ENCODE measurements around the gene GRK4. TPM values are rescaled to one million over a fixed set of nuclear protein-coding genes. Genes with fewer than 3 reads are reported as not detected.

The GRK4 gene
- total RNA-seq, 1 donor from 2014 or later = 10.5 TPM

- DNase-seq (ENCODE audit: extremely low spot score, unreplicated experiment) = no peak
- TF ChIP-seq CTCF (IDR thresholded peaks at IDR 0.05) = no peak
- H3K9me3 Mint-ChIP-seq (ENCODE audit: unreplicated experiment) = no peaks in the 10 kb centered on the region
- H3K4me1 Mint-ChIP-seq (ENCODE audit: unreplicated experiment) = peaks cover 8% of the 10 kb centered on the region
- no peak overlapping the region for H3K27ac Mint-ChIP-seq (ENCODE audit: unreplicated experiment)
- no peaks in the 10 kb centered on the region for H3K36me3 Mint-ChIP-seq (ENCODE audit: unreplicated experiment)
- peaks cover 17% of the 10 kb centered on the region for H3K27me3 Mint-ChIP-seq (ENCODE audit: unreplicated experiment)
- H3K4me3 Mint-ChIP-seq (ENCODE audit: unreplicated experiment) = no peak overlapping the region
Observed at GRCh38 chr4:3039706-3040366, 76.5 kb downstream of the GRK4 start.

- peaks cover 25% of the 10 kb centered on the region for H3K27me3 Mint-ChIP-seq (ENCODE audit: unreplicated experiment)
- no peaks in the 10 kb centered on the region for H3K9me3 Mint-ChIP-seq (ENCODE audit: unreplicated experiment)
- no peak overlapping the region for H3K27ac Mint-ChIP-seq (ENCODE audit: unreplicated experiment)
- DNase-seq (ENCODE audit: extremely low spot score, unreplicated experiment) = no peak
- H3K4me1 Mint-ChIP-seq (ENCODE audit: unreplicated experiment) = peaks cover 8% of the 10 kb centered on the region
- H3K4me3 Mint-ChIP-seq (ENCODE audit: unreplicated experiment) = no peak overlapping the region
- H3K36me3 Mint-ChIP-seq (ENCODE audit: unreplicated experiment) = no peaks in the 10 kb centered on the region
- no peak for TF ChIP-seq CTCF (IDR thresholded peaks at IDR 0.05)
Observed at GRCh38 chr4:3040452-3041191, 77.3 kb downstream of the GRK4 start.

GRCh38 chr4:3041192-3042142 lies 78.1 kb downstream of the GRK4 start:
- no peak for TF ChIP-seq CTCF (IDR thresholded peaks at IDR 0.05)
- Mint-ChIP-seq H3K9me3 (ENCODE audit: unreplicated experiment) (no peaks in the 10 kb centered on the region), H3K4me1 (ENCODE audit: unreplicated experiment) (peaks cover 8% of the 10 kb centered on the region), H3K27me3 (ENCODE audit: unreplicated experiment) (peaks cover 27% of the 10 kb centered on the region), H3K4me3 (ENCODE audit: unreplicated experiment) (no peak overlapping the region), H3K27ac (ENCODE audit: unreplicated experiment) (no peak overlapping the region), H3K36me3 (ENCODE audit: unreplicated experiment) (no peaks in the 10 kb centered on the region)
- DNase-seq (ENCODE audit: extremely low spot score, unreplicated experiment) = no peak

- Mint-ChIP-seq H3K27me3 (ENCODE audit: unreplicated experiment) (peaks cover 24% of the 10 kb centered on the region), H3K4me3 (ENCODE audit: unreplicated experiment) (no peak overlapping the region), H3K9me3 (ENCODE audit: unreplicated experiment) (no peaks in the 10 kb centered on the region), H3K4me1 (ENCODE audit: unreplicated experiment) (peaks cover 5% of the 10 kb centered on the region), H3K27ac (ENCODE audit: unreplicated experiment) (no peak overlapping the region), H3K36me3 (ENCODE audit: unreplicated experiment) (no peaks in the 10 kb centered on the region)
- DNase-seq (ENCODE audit: extremely low spot score, unreplicated experiment) = no peak
- TF ChIP-seq CTCF (IDR thresholded peaks at IDR 0.05) = no peak
Observed at GRCh38 chr4:3042226-3042625, 78.9 kb downstream of the GRK4 start.

All from osteocyte (in vitro differentiated cells).